Right lobe of liver (tissue), 4 donors: ENCODE data around the gene ZCRB1.

Source experiments
- POLR2A ChIP-seq: fragments of 450-650 bp; IDR thresholded peaks from one replicate; pipeline ENCODE4 v1.6.1; 2017; ENCODE audit warnings: antibody characterized with exemption, mild to moderate bottlenecking
- TF ChIP-seq, protein P1 (sequence below), 4 donors: fragments of 200-600 bp in 3 of 4; fragments of 450-650 bp in 1 of 4; IDR thresholded peaks; one replicate each; pipeline versions ENCODE4 v1.5.1 to v1.8.0; 2016 to 2022; ENCODE audit warnings: antibody characterized with exemption in 4 of 4, mild to moderate bottlenecking in 2 of 4
- donor health status: DM: no; HTN: no; CAD: no.
- donor health status: DM: no; HTN: no; CAD: no.
- donor health status: DM: no; HTN: yes; CAD: no.

DNA sequence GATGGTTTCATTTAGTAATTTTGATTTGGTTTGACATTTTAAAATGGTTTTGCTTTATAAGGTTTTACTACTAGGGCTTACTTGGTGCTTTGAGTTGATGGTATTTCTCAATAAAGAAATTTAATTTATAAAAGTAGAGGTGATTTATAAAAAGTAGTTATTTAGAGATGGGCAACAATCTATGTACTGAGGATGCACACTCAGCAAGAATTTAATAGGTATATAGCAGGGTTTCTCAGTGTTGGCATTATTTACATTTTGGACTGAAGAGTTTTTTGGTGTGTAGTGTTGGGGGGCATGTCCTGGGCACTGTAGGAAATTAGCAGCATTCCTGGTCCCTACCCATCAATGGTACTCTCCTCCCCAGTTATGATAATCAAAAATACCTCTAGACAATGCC is 47.8 kb upstream of the ZCRB1 start:
- no peak for TF ChIP-seq POLR2A
- TF ChIP-seq, protein P1, sequence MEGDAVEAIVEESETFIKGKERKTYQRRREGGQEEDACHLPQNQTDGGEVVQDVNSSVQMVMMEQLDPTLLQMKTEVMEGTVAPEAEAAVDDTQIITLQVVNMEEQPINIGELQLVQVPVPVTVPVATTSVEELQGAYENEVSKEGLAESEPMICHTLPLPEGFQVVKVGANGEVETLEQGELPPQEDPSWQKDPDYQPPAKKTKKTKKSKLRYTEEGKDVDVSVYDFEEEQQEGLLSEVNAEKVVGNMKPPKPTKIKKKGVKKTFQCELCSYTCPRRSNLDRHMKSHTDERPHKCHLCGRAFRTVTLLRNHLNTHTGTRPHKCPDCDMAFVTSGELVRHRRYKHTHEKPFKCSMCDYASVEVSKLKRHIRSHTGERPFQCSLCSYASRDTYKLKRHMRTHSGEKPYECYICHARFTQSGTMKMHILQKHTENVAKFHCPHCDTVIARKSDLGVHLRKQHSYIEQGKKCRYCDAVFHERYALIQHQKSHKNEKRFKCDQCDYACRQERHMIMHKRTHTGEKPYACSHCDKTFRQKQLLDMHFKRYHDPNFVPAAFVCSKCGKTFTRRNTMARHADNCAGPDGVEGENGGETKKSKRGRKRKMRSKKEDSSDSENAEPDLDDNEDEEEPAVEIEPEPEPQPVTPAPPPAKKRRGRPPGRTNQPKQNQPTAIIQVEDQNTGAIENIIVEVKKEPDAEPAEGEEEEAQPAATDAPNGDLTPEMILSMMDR (IDR thresholded peaks at IDR 0.05), result no peak
